ENCODE results near the gene SLC25A10.

Gene SLC25A10

DNA sequence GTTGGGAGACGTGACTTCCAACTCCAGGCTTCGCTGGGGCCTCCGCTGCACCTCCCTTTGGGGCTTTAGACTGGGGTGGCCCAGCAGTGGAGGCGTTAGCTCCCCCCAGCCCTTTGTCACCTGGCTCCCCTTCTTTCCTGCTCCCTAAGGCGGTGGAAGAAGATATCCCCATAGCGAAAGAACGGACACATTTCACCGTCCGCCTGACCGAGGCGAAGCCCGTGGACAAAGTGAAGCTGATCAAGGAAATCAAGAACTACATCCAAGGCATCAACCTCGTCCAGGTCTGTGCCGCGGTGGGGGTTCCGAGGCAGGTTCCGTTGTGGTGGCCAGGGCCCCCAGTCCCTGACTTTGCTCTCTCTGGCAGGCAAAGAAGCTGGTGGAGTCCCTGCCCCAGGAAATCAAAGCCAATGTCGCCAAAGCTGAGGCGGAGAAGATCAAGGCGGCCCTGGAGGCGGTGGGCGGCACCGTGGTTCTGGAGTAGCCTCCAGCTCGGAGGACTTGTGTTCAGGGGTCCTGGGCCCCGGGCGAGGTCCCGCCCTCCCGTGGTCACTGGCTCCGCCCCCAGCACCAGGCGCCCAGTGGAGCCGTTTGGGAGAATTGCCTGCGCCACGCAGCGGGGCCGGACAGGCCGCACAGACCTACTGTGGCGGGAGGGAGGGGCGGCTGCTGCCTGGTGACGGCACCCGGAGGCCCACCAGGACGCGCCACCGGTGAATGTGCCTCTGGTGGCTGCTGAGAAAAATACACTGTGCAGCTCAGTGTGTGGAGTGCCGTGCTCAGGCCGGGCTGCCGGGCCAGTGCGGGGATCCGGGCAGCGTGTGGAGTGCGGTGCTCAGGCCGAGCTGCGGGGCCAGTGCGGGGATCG is 5.1 kb upstream of the SLC25A10 start:
- DNase-seq (ENCODE audit: low read depth): no peak

DNA sequence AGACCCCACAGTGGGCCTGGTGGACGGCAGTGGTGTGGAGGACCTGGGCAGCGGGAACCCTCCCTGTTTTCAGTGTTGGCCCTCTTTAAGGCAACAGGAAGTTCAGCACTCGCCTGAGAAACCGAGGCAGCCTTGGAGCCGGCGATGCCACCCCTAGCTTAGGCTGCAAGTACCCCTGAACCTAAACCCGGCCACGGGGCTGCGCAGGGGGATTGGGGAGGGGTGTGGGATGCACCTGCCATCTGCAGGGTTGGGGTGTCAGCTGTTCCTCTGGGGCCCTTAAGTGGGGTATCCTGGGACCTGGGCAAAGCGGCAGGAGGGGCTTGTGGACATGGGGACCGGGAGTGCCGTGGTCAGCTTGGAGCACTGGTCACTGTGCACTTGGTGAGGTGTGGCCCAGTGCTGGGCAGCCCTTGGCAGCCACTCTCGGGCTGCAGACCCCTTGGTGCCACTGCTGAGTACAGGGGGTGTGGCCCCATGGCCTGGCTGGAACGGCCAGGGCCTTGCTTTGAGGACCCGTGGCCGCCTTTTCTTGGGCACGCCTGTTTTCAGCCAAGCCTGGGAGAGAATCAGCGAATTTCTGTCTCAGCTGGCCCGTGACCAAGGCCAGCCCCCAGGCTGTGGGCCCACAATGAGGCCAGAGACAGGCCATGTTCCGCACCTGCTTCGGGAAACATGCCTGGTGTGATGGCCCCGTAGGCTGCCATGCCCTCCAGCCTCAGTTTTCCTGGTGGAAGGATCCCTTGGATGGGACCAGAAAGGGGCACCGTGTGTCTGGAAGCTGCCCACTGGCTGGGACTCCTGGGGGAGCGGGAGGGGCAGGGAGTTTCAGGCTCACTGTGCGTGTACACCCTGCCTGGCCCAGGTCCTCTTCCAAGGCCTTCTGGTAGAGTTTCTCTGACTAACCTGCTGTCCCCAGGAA is 4.1 kb upstream of the SLC25A10 start:
- no peak for DNase-seq (ENCODE audit: low read depth)

DNA sequence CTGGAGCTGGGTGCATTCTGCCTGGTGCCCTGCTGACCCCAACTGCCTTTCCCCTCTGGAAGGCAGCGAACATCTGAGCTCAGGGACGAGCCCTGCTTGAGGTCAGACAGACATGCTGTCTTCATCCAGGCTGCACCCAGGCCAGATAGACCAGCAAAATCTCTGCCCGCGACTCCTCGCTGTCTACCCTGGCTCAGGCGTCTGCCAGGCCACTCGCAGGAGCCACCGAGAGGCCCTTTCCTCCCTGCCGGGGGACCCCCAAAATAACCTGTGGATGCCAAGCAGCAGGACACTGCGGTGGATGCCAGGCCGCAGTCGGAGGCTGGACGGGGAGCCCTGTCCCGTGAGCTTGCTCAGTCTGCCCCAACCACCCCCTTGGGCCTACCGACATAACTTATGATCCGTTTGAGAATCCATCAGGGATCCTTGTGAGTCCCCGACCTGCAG is 3.3 kb upstream of the SLC25A10 start:
- DNase-seq (ENCODE audit: low read depth): no peak

DNA sequence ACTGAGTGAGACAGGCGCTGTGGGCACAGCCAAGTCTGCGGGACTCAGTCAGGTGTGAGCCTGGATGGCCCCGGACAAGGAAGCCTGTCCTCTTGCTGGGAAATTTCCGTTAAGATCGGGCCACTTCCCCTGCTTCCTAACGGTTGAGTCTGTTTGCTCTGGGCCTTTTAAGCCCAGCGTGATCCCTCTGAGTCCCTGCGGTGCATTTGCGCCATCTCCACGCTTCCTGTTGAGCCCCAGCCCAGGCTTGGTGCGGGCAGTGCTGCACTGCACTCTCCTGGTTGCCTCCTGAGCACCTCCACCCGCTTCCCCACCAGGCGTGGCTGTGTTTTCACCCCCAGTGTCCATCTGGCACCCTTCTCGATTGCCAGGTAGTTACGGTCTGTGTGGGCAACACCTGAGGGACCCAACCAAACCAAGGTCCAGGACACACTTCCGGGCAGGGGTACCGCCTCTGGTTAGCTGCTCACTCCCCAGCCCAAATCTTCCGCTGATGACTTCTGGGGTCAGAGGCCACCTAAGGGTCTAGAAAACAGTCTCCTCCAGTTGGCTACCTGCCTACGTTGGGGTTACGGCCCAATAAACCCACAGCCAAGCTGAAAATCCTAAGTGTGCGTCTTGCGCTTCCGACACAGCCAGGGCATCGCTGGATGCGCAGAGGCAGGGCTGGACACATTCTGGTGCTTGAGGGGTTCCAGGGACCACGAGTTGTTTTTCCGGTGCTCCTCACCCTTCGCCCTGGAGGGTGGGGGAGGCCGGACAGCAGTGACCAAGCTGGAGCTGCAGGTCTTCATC is 1.4 kb upstream of the SLC25A10 start:
- DNase-seq (ENCODE audit: low read depth): no peak

DNA sequence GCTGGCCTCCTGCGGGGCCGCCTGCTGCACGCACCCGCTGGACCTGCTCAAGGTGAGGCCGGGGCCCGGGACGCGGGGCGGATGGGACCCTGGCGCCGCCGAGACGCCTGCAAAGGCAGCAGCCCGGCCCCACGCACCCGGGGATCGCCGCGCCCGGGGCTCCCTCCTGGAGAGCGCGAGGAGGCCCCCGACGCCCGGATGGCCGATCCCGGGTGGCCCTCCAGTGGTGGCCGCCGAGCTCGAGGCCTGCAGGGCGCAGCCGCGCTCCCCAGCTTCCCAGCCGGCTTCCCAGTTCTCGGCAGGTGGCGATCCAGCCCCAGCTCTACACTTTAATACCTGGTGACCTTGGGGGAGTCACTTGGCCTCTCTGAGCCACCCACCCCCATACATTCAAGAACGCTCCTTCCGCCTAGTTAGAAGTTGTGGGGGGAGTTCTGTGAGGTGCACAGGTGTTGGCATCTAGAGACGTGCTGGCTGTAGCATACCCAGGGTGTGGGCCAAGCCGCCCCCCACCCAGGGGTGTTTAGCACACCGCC is 452 bp downstream of the SLC25A10 start:
- no peak for DNase-seq (ENCODE audit: low read depth)

DNA sequence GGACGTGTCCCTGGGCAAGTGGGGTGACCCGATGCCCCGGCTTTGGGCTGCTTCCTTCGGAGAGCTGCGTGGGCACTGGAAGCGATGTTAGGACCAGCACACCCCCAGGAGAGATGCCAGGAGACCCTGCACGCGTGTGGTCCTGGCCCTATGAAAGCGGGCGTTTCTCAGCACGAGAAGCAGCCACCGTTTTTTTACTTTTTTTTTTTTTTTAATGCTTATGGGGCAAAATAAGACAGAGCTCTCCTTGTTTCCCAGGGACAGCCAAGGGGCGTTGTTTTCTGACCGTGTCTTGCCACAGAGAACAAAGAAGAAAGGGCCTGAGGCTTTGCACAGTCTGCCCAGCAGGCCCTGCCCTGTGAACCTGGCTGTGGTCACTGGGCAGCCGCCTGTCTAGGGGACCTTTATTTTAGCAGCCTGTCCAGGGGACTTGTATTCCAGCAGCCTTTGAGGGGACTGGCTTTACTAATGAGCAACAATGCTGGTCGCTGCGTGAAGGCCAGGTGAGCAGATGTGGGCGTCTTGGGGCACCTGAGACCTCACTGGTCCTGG is 996 bp downstream of the SLC25A10 start:
- no peak for DNase-seq (ENCODE audit: low read depth)

DNA sequence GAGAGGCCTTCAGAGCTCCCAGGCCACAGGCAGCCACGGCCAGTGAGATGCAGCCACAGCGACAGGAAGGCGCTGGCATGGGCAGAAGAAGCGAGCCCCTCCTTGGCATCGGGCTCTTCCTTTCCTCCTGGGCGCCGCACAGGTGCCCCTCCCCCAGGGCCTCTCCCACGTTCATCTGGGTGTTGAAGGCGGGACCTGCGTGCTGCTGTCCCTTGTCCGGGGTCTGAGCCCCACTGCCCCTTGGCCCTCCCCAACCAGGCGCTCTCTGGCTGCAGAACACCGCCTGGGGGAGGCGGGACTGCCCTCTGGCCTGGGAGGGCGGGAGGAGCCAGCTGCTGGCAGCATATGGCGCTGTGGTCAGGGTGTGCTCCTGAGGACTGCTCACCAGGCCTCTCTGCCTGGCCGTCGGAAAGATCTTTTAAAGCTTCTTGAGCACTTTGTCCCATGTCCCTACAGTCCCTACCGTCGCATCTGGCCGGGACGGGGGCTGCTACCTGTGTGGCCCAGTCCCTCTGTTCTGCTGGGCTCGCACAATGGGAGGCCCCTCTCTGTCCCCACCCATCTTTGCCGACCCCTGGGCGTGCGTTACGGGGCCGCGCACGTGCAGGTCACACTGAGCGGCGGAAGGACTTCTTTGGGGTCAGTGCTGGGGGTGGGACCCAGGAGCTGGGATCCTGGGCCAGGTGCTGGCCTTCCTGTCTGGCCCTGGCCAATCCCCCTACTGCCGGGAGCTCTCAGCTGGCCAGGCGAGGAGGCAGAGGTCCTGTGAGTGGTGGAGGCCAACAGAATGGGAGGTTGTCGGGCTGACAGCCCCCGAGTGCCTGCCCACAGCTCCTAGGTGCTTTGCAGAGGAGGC is 1.7 kb downstream of the SLC25A10 start:
- DNase-seq (ENCODE audit: low read depth): no peak

DNA sequence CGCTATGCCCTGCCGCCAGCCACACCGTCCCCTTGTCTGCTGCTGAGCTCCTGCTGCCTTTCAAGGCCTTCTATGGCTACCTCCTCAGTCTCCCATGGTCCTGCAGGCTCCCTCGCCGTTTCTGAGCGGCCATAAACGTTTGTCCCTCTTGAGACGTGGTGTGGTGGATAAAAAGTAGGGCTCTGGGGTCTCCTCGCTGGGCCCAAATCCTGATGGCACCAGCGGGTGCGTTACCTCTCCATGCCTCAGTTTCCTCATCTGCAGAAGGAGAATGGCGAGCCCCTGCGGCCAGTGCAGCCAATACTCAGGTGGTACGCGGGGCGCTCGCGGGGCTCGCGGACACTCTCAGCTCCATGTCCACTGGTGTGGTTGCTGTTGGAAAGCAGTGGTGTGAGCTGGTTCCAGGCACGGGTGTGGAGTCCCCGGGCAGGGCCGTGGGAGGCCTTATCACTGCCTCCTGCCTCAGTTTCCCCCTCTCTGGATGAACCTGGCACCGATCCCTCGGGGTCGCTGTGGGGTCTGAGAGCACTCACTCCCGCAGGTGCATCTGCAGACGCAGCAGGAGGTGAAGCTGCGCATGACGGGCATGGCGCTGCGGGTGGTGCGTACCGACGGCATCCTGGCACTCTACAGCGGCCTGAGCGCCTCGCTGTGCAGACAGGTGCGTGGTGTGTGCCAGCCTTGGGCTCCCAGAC is 2.5 kb downstream of the SLC25A10 start:
- no peak for DNase-seq (ENCODE audit: low read depth)

DNA sequence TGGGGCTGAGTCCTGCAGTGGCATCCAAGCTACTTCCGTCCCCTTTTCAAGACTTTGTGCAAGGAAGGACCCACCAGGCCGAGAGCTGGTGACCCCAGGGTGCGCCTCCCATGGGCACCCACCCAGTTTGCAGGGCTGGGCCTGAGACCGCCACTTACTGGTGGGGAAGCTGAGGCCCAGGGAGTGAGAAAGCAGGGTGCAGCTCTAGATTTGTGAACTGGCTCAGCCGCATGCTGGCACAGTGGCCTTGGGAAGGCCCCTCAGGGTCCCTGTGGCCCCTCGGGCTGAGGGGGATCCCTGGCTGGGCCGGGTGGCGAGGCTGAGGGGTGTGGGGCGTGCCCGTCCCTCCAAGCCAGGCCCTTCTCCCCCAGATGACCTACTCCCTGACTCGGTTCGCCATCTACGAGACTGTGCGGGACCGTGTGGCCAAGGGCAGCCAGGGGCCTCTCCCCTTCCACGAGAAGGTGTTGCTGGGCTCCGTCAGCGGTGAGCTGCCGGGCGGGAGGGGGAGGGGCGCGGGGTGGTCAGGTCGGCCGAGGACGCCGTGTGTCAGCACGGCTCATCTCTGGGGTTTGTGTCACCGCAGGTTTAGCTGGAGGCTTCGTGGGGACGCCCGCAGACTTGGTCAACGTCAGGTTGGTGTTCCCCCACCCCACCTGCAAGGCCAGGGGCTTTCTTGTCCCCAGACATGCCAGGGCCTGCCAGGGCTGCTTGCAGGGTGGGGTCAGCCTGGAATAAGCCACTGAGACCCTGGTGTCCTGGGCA is 3.2 kb downstream of the SLC25A10 start:
- DNase-seq (ENCODE audit: low read depth): no peak

DNA sequence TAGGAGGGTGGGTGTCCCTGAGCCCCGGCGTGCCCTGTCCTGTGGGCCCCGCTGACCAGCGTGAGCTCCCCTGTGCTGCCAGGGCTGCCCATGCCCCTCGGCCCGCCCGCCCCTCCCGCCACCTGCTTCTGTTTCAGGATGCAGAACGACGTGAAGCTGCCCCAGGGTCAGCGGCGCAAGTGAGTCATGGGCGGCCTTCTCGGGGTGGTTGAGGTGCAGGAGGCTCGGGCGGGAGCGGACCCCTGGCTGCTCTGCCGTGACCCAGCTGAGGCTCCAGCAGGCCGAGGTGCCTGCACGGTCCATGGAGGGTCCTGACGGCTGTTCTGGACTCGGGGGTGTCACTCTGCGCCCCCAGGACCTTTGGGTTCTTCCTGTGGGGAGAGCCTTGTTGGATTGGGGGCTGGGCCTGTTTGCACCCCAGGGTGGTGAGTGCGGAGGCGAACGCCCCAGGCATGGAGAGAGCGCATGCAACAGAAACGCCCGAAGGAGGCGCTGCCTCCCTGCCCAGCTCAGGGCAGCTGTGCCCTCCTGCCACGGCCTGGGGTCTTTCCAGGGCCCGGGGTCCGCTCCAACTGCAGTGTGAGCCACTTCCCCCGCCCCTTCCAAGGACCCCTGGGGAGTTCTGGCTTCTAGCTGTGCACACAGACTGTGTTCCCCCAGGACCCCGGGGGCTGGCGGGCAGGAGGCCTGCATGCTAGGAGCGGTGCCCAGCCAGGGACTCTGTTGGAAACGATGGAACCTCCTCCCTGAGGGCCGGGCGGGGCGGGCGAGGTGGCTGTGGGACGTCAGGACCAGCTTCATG is 4.0 kb downstream of the SLC25A10 start:
- no peak for DNase-seq (ENCODE audit: low read depth)

DNA sequence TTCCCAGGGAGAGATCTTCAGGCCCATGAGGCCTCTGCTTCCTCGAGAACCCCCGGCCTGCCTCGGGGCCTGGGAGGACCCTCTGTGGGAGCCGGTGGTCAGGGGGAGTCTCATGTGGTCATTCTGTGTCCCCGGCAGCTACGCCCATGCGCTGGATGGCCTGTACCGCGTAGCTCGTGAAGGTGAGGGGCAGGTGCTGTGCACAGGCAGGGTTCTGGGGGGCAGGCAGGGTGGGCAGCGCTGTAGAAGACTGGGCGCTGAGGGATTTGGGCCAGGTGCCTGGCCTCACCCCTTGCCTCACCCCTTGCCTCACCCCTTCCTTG is 4.6 kb downstream of the SLC25A10 start:
- no peak for DNase-seq (ENCODE audit: low read depth)

DNA sequence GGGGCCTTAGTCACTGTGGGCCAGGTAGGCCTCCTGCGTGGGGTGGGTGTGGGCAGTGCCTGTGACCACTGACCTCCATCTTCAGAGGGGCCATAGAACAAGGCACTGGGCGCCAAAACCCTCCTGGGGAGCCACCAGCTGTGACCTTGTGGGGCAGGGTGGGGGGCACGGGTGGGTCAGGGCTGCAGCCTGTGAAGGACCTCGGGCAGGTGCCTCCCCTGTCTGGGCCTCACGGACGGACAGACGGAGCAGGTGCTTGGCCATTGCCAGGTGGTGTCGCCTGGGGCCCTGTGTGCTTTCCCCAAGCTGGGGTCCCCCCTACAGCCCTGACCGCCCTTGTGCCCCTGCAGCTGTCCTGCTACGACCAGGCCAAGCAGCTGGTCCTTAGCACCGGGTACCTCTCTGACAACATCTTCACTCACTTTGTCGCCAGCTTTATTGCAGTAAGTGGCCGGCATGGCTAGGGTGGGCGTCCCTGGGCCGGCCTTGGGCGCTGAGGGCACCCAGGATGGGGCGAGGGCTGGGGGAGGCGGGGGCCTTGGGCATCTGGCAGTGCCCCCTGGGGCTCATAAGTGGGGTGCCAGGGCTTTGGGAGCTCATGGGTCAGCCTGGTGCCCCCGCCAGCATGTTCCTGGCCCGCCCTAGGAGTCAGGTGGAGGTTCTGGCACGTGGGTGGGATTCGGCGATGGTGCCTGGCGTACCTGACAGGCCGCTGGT is 5.1 kb downstream of the SLC25A10 start:
- no peak for DNase-seq (ENCODE audit: low read depth)

DNA sequence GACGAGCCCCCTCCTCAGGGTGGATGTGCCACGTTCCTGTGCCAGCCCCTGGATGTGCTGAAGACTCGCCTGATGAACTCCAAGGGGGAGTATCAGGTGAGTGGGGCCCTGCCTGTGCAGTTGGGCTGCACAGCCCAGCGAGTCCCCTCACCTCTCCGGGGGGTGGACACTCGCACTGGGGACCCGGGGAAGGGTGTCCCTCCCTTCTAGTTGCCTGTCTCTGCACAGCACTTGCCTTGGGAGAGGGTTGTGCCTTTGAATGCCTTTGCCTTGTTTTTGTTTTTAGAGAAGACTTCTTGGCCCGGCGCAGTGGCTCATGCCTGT is 5.6 kb downstream of the SLC25A10 start:
- DNase-seq (ENCODE audit: low read depth): no peak

DNA sequence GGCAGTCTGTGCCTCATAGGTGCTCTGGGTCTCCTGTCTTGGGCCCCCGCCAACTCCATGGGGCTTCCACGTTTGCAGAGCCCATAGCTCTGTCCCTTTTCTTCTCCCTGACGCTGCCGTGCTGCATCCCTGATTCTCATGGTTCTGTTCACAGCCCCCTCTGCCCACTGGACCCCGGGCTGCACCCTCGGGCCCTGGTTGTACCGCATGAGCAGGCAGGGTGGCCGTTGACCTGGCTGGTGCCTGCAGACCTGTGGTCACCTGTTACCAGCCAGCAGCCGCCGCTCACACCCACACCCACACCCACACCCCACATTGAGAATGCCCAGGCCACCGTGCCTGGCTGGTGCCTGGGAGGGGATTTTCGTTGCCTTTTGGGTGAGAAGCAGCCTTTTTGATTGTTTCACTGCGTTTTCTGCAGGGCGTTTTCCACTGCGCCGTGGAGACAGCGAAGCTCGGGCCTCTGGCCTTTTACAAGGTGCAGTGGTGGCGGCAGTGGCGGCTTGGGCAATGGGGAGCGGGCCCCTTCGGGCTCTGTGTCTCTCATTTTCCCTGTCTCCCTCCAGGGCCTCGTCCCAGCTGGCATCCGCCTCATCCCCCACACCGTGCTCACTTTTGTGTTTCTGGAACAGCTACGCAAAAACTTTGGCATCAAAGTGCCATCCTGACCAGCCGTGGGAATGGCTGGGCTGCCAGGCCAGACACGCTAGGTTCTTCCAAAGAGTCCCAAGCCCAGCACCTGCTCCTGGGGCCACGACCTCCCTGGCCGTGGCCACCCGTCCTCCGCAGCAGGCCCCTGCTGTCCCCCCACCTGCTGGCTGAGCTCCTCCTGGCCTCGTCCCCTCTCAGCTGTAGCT is 7.6 kb downstream of the SLC25A10 start:
- DNase-seq (ENCODE audit: low read depth): no peak

DNA sequence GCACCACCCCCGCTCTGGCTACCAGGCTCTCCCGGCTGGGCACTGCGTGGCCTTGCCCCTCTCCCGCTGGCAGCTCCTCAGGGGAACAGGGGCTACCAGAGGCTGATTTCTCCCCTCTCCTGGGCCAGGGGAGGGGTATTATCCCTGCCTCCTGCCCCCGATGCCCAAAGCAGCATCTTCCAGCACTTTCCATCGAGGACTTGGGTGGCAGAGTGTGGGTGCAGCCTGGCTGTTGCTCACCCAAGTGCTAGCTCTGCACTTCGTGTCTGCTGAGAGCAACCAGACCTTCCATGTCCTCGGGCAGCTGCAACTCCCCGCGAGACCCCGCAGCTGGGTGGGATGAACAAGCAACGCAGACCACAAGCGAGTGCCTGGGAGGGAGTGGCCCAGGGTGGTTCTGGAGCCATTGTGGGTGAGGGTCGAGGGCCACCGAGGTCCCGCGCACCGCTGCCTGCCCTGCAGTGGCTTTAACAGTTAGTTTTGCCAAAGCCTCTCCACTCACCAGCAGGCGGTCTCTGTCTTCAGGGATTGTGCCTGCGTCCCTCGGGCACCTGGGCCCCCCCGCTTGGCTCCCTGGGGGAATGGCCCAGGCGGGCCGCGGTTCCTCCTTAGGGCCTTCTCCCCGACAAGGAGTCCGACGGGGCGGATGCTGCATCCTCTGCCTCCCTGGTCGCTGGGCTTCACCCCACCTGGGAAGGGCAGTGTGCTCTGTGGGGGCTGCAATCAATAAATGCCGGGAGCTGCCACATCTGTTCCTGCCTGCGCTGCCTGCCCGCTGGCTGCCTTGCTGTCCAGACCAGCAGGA is 8.4 kb downstream of the SLC25A10 start:
- DNase-seq (ENCODE audit: low read depth): no peak
